ENCODE results near the gene MTUS2. TPM values are rescaled to one million over a fixed set of nuclear protein-coding genes. Genes with fewer than 3 reads are reported as not detected.
"Not testable (repeated sequence)": the region's sequence is repeated elsewhere in the genome, so short reads cannot be mapped to it uniquely, and the experiment has no call there.

Gene MTUS2
- total RNA-seq, 1 donor from 2014 or later = 0.06 TPM

GRCh38 chr13:28955264-28955966, 135.3 kb downstream of the MTUS2 start:
- DNase-seq (ENCODE audit: extremely low read depth, low read depth, low spot score) = no peak

- DNase-seq (ENCODE audit: extremely low read depth, low read depth, low spot score) = no peak
Measured at GRCh38 chr13:28958018-28958417, 137.9 kb downstream of the MTUS2 start.

- no peak for DNase-seq (ENCODE audit: extremely low read depth, low read depth, low spot score)
Measured at GRCh38 chr13:28958441-28958840, 138.3 kb downstream of the MTUS2 start.

GRCh38 chr13:28964052-28964451, 143.9 kb downstream of the MTUS2 start:
- DNase-seq (ENCODE audit: extremely low read depth, low read depth, low spot score) = no peak

GRCh38 chr13:28964803-28965202, 144.7 kb downstream of the MTUS2 start:
- DNase-seq (ENCODE audit: extremely low read depth, low read depth, low spot score) = no peak

GRCh38 chr13:28967029-28967915, 147.1 kb downstream of the MTUS2 start:
- DNase-seq (ENCODE audit: extremely low read depth, low read depth, low spot score) = no peak

- DNase-seq (ENCODE audit: extremely low read depth, low read depth, low spot score) = no peak
Measured at GRCh38 chr13:28976195-28976594, 156.1 kb downstream of the MTUS2 start.

- no peak for DNase-seq (ENCODE audit: extremely low read depth, low read depth, low spot score)
Measured at GRCh38 chr13:28976636-28977035, 156.5 kb downstream of the MTUS2 start.

GRCh38 chr13:28978574-28978973, 158.4 kb downstream of the MTUS2 start:
- no peak for DNase-seq (ENCODE audit: extremely low read depth, low read depth, low spot score)

GRCh38 chr13:28981530-28981929, 161.4 kb downstream of the MTUS2 start:
- DNase-seq (ENCODE audit: extremely low read depth, low read depth, low spot score) = no peak

GRCh38 chr13:28983641-28984040, 163.5 kb downstream of the MTUS2 start:
- no peak for DNase-seq (ENCODE audit: extremely low read depth, low read depth, low spot score)

GRCh38 chr13:28984326-28984725, 164.2 kb downstream of the MTUS2 start:
- no peak for DNase-seq (ENCODE audit: extremely low read depth, low read depth, low spot score)

GRCh38 chr13:28984825-28985224, 164.7 kb downstream of the MTUS2 start:
- no peak for DNase-seq (ENCODE audit: extremely low read depth, low read depth, low spot score)

- DNase-seq (ENCODE audit: extremely low read depth, low read depth, low spot score) = not testable (repeated sequence)
Measured at GRCh38 chr13:28990378-28990777, 170.2 kb downstream of the MTUS2 start.

- DNase-seq (ENCODE audit: extremely low read depth, low read depth, low spot score) = no peak
Measured at GRCh38 chr13:28991764-28992163, 171.6 kb downstream of the MTUS2 start.

- DNase-seq (ENCODE audit: extremely low read depth, low read depth, low spot score) = no peak
Measured at GRCh38 chr13:29000826-29001225, 180.7 kb downstream of the MTUS2 start.

- no peak for DNase-seq (ENCODE audit: extremely low read depth, low read depth, low spot score)
Measured at GRCh38 chr13:29005035-29005762, 185.1 kb downstream of the MTUS2 start.

- DNase-seq (ENCODE audit: extremely low read depth, low read depth, low spot score) = no peak
Measured at GRCh38 chr13:29005763-29006120, 185.6 kb downstream of the MTUS2 start.

GRCh38 chr13:29006359-29006850, 186.3 kb downstream of the MTUS2 start:
- no peak for DNase-seq (ENCODE audit: extremely low read depth, low read depth, low spot score)

GRCh38 chr13:29008296-29008695, 188.2 kb downstream of the MTUS2 start:
- DNase-seq (ENCODE audit: extremely low read depth, low read depth, low spot score) = no peak

GRCh38 chr13:29020314-29020713, 200.2 kb downstream of the MTUS2 start:
- no peak for DNase-seq (ENCODE audit: extremely low read depth, low read depth, low spot score)
